Measurements from ENCODE around the gene RFC5.

DNA sequence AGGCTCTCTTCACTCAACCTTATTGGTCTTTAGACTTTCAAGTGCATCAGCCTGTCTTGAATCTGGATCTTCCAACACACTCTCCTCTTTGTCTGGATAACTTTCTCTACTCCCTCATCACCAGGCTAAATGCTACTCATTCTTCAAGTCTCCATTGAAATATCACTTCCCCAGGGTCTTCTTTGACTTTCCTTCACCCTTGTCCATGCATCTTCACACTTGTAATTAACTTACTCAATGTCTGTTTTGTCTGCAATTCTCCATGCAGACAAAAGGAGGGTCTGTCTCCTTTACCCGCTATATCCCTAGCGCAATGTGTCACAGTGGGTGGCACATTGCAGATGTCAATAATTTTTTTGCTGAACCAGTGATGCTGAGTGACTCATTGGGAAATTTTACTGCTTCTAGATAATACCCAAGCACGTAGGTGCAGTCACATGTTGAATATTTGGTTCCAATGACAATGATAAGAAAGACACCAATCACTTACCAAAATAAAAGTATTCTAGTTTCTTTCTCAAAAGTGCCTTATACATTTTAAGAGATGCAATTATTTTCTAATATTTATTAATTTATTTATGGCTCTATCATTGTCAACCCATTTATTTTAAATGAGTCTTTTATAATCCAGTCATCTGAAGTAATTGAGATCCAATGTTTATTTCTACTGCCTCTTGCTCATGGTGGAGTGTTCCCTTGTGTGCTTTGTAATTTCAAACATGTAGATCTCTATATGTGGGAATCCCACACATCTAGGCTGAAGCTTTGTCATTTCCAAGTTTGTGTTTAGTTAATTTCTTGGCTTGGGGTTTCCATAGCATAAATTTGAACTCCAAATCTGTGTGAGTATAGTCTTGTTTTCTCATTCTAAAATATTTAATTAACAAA, 21.7 kb upstream of the RFC5 start:
- TF ChIP-seq, protein P1, sequence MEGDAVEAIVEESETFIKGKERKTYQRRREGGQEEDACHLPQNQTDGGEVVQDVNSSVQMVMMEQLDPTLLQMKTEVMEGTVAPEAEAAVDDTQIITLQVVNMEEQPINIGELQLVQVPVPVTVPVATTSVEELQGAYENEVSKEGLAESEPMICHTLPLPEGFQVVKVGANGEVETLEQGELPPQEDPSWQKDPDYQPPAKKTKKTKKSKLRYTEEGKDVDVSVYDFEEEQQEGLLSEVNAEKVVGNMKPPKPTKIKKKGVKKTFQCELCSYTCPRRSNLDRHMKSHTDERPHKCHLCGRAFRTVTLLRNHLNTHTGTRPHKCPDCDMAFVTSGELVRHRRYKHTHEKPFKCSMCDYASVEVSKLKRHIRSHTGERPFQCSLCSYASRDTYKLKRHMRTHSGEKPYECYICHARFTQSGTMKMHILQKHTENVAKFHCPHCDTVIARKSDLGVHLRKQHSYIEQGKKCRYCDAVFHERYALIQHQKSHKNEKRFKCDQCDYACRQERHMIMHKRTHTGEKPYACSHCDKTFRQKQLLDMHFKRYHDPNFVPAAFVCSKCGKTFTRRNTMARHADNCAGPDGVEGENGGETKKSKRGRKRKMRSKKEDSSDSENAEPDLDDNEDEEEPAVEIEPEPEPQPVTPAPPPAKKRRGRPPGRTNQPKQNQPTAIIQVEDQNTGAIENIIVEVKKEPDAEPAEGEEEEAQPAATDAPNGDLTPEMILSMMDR (IDR thresholded peaks at IDR 0.05; ENCODE audit: insufficient read depth, low read length, poor library complexity, severe bottlenecking), result no peak
- TF ChIP-seq EZH2phosphoT487 (conservative IDR thresholded peaks at IDR 0.05; ENCODE audit: low read length), result no peak
